Measurements from ENCODE around the gene HBB. TPM values are rescaled to one million over a fixed set of nuclear protein-coding genes. Genes with fewer than 3 reads are reported as not detected.

Gene HBB
- total and polyA plus RNA-seq, 2 donors (not counting 3 experiments of a cell fraction or from before 2014, with no cell fraction given), result not detected

- no peaks in the 10 kb centered on the region for H3K79me2 ChIP-seq (ENCODE audit: control insufficient read depth, insufficient read depth, low read length)
- no peaks in the 10 kb centered on the region for H3K9me1 ChIP-seq (replicated peaks; ENCODE audit: control insufficient read depth, extremely low read depth, insufficient read depth, low read length)
- CTCF ChIA-PET, result interaction anchor here (1.4 to 2.1 kb wide), 2 partner anchors 73 to 183 kb away, joined by 4 to 6 read pairs; no protein-coding TSS in a partner anchor
- no TSS peak for BruUV-seq (replicated peaks)
- no peak for FAIRE-seq
- no peak overlapping the region for H3K27ac ChIP-seq (ENCODE audit: insufficient read depth, low read depth, low read length)
- H2AFZ ChIP-seq (ENCODE audit: low read depth, low read length), result no peak overlapping the region
- no peaks in the 10 kb centered on the region for H3K4me1 ChIP-seq (ENCODE audit: control insufficient read depth, extremely low read depth, insufficient read depth, low read length)
- intact Hi-C loops (cut with micrococcal nuclease) (no loop called here), dilution Hi-C loops (cut with MboI; ENCODE audit: extremely low pct_ligation_motif_present, low sequenced_read_pairs) (no loop called here)
- H3K27me3 ChIP-seq (ENCODE audit: control insufficient read depth in 2 of 2, insufficient read depth in 2 of 2, low read length in 2 of 2), result peaks cover 0 to 2% of the 10 kb centered on the region in 2 experiments
- H3K4me3 ChIP-seq (replicated peaks in 1 of 3; ENCODE audit: insufficient read depth in 1 of 3, low read depth in 1 of 3, low read length in 3 of 3), result no peak overlapping the region
- H3K36me3 ChIP-seq (ENCODE audit: control insufficient read depth in 2 of 2, extremely low read depth in 1 of 2, insufficient read depth in 2 of 2, low read length in 2 of 2), result no peaks in the 10 kb centered on the region
- no peak overlapping the region for H3K9ac ChIP-seq (replicated peaks; ENCODE audit: extremely low read depth, insufficient read depth, low read length)
- TF ChIP-seq, protein P1, sequence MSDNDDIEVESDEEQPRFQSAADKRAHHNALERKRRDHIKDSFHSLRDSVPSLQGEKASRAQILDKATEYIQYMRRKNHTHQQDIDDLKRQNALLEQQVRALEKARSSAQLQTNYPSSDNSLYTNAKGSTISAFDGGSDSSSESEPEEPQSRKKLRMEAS (IDR thresholded peaks at IDR 0.05; ENCODE audit: insufficient read depth, insufficient read length), result no peak
- TF ChIP-seq JUN (IDR thresholded peaks at IDR 0.05; ENCODE audit: borderline replicate concordance, insufficient read depth, insufficient read length, low read depth), result no peak
- TF ChIP-seq MYC (IDR thresholded peaks at IDR 0.05; ENCODE audit: low read depth, low read length), result no peak
- no peak for TF ChIP-seq POLR2AphosphoS5 (IDR thresholded peaks at IDR 0.05; ENCODE audit: insufficient read depth, low read depth, low read length)
- TF ChIP-seq FOS (IDR thresholded peaks at IDR 0.05; ENCODE audit: borderline replicate concordance, insufficient read depth, low read length), result no peak
- TF ChIP-seq POLR2A (IDR thresholded peaks at IDR 0.05; ENCODE audit: low read depth, low read length), result no peak
- TF ChIP-seq CTCF (IDR thresholded peaks at IDR 0.05; ENCODE audit: extremely low read depth in 1 of 2, insufficient read depth in 1 of 2, low read depth in 1 of 2, low read length in 2 of 2), result no peak
- TF ChIP-seq GATA2 (IDR thresholded peaks at IDR 0.05; ENCODE audit: insufficient read depth, insufficient read length, low read depth, low read length), result no peak
- TF ChIP-seq EZH2 (IDR thresholded peaks at IDR 0.05; ENCODE audit: borderline replicate concordance, low read depth, low read length, severe bottlenecking), result no peak
- H3K4me2 ChIP-seq (ENCODE audit: insufficient read depth, low read length), result no peak overlapping the region
- POLR2A ChIA-PET, result no interaction called here
- no peaks in the 10 kb centered on the region for H3K9me3 ChIP-seq (replicated peaks; ENCODE audit: control insufficient read depth, insufficient read depth, low read length)
- DNase-seq (ENCODE audit: low read depth, low spot score), result peak; percentile 20
- no peaks in the 10 kb centered on the region for H4K20me1 ChIP-seq (replicated peaks; ENCODE audit: control insufficient read depth, extremely low read depth, insufficient read depth, low read length)
Observed at GRCh38 chr11:5197536-5197935, 29.3 kb downstream of the HBB start.
